Lung (tissue), 12 donors: Measurements from ENCODE around the gene AXDND1. TPM values are rescaled to one million over a fixed set of nuclear protein-coding genes. Genes with fewer than 3 reads are reported as not detected.

Experiments
- ATAC-seq: fragments of 200-7000 bp; cut with Tn5 transposase; one replicate; pipeline ENCODE4 v1.9.1; 2020; ENCODE audit warnings: moderate number of reproducible peaks; ENCODE audit not compliant: insufficient read depth, low FRiP score
- DNase-seq, 3 donors: peaks; one replicate each; pipeline ENCODE4 v3.0.0-alpha.2; 2013 to 2017
- H3K27ac ChIP-seq, 2 donors: one replicate each; pipeline ENCODE4 v1.5.1; 2013; ENCODE audit warnings: mild to moderate bottlenecking in 2 of 2, moderate library complexity in 2 of 2, control low read depth in 1 of 2, inconsistent platforms in 1 of 2, low read depth in 1 of 2, low read length in 1 of 2
- H3K27me3 ChIP-seq, 3 donors: one replicate each; pipeline ENCODE4 v1.5.1; 2013; ENCODE audit warnings: low read length in 2 of 3; ENCODE audit not compliant: control insufficient read depth in 3 of 3, insufficient read depth in 3 of 3
- H3K36me3 ChIP-seq, 4 donors: one replicate each; pipeline ENCODE4 v1.5.1; 2013; ENCODE audit warnings: low read length in 4 of 4, mild to moderate bottlenecking in 1 of 4, moderate library complexity in 1 of 4; ENCODE audit not compliant: control insufficient read depth in 4 of 4, insufficient read depth in 4 of 4
- H3K4me1 ChIP-seq, 5 donors: one replicate each; pipeline ENCODE4 v1.5.1; 2013; ENCODE audit warnings: low read length in 5 of 5, mild to moderate bottlenecking in 2 of 5, moderate library complexity in 1 of 5; ENCODE audit not compliant: control insufficient read depth in 5 of 5, insufficient read depth in 5 of 5
- H3K4me3 ChIP-seq: one replicate; pipeline ENCODE4 v1.5.1; 2013; ENCODE audit warnings: mild to moderate bottlenecking, control low read depth, moderate library complexity
- H3K9ac ChIP-seq, 2 donors: one replicate each; pipeline ENCODE4 v1.5.1; 2013; ENCODE audit warnings: low read length in 2 of 2, control low read depth in 1 of 2; ENCODE audit not compliant: insufficient read depth in 1 of 2
- H3K9me3 ChIP-seq, 4 donors: one replicate each; pipeline ENCODE4 v1.5.1; 2013; ENCODE audit warnings: low read length in 3 of 4, mild to moderate bottlenecking in 1 of 4, moderate library complexity in 1 of 4; ENCODE audit not compliant: control insufficient read depth in 4 of 4, insufficient read depth in 3 of 4
- CTCF ChIP-seq: IDR thresholded peaks from 2 replicates; pipeline ENCODE4 v1.5.1; 2012; ENCODE audit warnings: mild to moderate bottlenecking; ENCODE audit errors: control extremely low read depth, extremely low read depth
- WGBS, 2 donors: extraction: QIAGEN DNeasy Blood & Tissue Kit; methylation state at CpG; one replicate each; pipeline ENCODE4 v1.1.7; 2013; 5-methylcytosine and 5-hydroxymethylcytosine counted together
- polyA plus RNA-seq, 2 donors: library from polyadenylated mRNA; stranded (reverse); fragments of 200-250 nt; gene quantifications; one replicate each; pipeline ENCODE4 v1.2.1, GENCODE V29; 2013
- total RNA-seq, 2 donors: library from RNA; depleted of rRNA in 1 of 2; stranded (reverse); fragments of >200 nt in 1 of 2; gene quantifications; one replicate each; pipeline ENCODE4 v1.2.1, GENCODE V29; 2014 to 2021
- donor health status: control.
- donor health status: control.
- donor health status: Bipolar disorder and iron deficiency.
- donor health status: healthy.
- donor health status: DM: yes; HTN: yes; CAD: no.

Gene AXDND1
- total and polyA plus RNA-seq, 4 donors: 0.10 to 2.7 (median 0.42) TPM

- Histone ChIP-seq H3K9ac (no peak overlapping the region), H3K9me3 (no peaks in the 10 kb centered on the region), H3K27ac (no peak overlapping the region), H3K27me3 (no peaks in the 10 kb centered on the region), H3K36me3 (no peaks in the 10 kb centered on the region), H3K4me3 (no peak overlapping the region), H3K4me1 (peaks cover 0 to 4% (median 0%) of the 10 kb centered on the region in 5 donors)
- peak; percentile 44 for ATAC-seq
- DNase-seq: peak; percentile 40 to 86 (median 85)
- WGBS, 2 donors: 4 to 6% methylated on average over 4 of the region's 4 CpGs
- TF ChIP-seq CTCF: peak; percentile 71
Measured at GRCh38 chr1:179369751-179370341, 4.1 kb downstream of the AXDND1 start.

GRCh38 chr1:179372160-179372559 lies 6.4 kb downstream of the AXDND1 start:
- no peak for TF ChIP-seq CTCF
- no peaks in the 10 kb centered on the region for H3K27me3 ChIP-seq
- no peak overlapping the region for H3K27ac ChIP-seq
- ATAC-seq (no peak), DNase-seq (no peak)
- no peak overlapping the region for H3K9ac ChIP-seq
- WGBS, 2 donors: 55 to 89% methylated on average over 4 of the region's 4 CpGs
- no peaks in the 10 kb centered on the region for H3K4me1 ChIP-seq
- no peaks in the 10 kb centered on the region for H3K36me3 ChIP-seq
- H3K4me3 ChIP-seq: no peak overlapping the region
- H3K9me3 ChIP-seq: no peaks in the 10 kb centered on the region

GRCh38 chr1:179376223-179376622 lies 10.5 kb downstream of the AXDND1 start:
- no peaks in the 10 kb centered on the region for H3K36me3 ChIP-seq

More at GRCh38 chr1:179376223-179376622, 10.5 kb downstream of the AXDND1 start:
- H3K4me3 ChIP-seq: no peak overlapping the region
- ATAC-seq (no peak), DNase-seq (no peak)
- no peaks in the 10 kb centered on the region for H3K9me3 ChIP-seq
- H3K4me1 ChIP-seq: no peaks in the 10 kb centered on the region
- no peaks in the 10 kb centered on the region for H3K27me3 ChIP-seq
- 93 to 95% methylated on average over 6 of the region's 6 CpGs for WGBS, 2 donors
- no peak overlapping the region for H3K9ac ChIP-seq
- no peak overlapping the region for H3K27ac ChIP-seq
- TF ChIP-seq CTCF: no peak
